Activated CD8-positive, alpha-beta memory T cell treated with anti-CD3 and anti-CD28 coated beads for 4 hours (primary cell): ENCODE results near the gene OLFML2A.
"Not testable (repeated sequence)": the region's sequence is repeated elsewhere in the genome, so short reads cannot be mapped to it uniquely, and the experiment has no call there.

Experiments
- DNase-seq, 2 donors: peaks; one replicate each; pipeline ENCODE4 v3.0.0-alpha.2; 2020; ENCODE audit warnings: low read depth in 2 of 2

Gene OLFML2A

GRCh38 chr9:124776954-124777648 lies at the start of gene OLFML2A:
TSS of gene OLFML2A (plus strand) at chr9:124777133. CDS start at chr9:124777271, 138 bp downstream.
- no peak for DNase-seq

GRCh38 chr9:124730772-124731171 lies 46.2 kb upstream of the OLFML2A start:
- no peak for DNase-seq

- DNase-seq: no peak
These were observed 42.8 kb upstream of the OLFML2A start for GRCh38 chr9:124733964-124734740.

GRCh38 chr9:124734741-124735083 lies 42.2 kb upstream of the OLFML2A start:
- DNase-seq: not testable (repeated sequence)

- DNase-seq: no peak
These were observed 41.8 kb upstream of the OLFML2A start for GRCh38 chr9:124735121-124735520.

GRCh38 chr9:124738075-124738474 lies 38.9 kb upstream of the OLFML2A start:
- not testable (repeated sequence) for DNase-seq

GRCh38 chr9:124739360-124739759 lies 37.6 kb upstream of the OLFML2A start:
- no peak for DNase-seq

- DNase-seq: no peak
These were observed 35.8 kb upstream of the OLFML2A start for GRCh38 chr9:124741149-124741548.

- DNase-seq: no peak
These were observed 35.3 kb upstream of the OLFML2A start for GRCh38 chr9:124741662-124742061.

- DNase-seq: no peak
These were observed 34.0 kb upstream of the OLFML2A start for GRCh38 chr9:124742940-124743339.

- no peak for DNase-seq
These were observed 33.1 kb upstream of the OLFML2A start for GRCh38 chr9:124743686-124744348.

GRCh38 chr9:124747065-124747464 lies 29.9 kb upstream of the OLFML2A start:
- DNase-seq: no peak

- no peak for DNase-seq
These were observed 27.6 kb upstream of the OLFML2A start for GRCh38 chr9:124749284-124749683.

GRCh38 chr9:124749781-124750180 lies 27.2 kb upstream of the OLFML2A start:
- DNase-seq: no peak

GRCh38 chr9:124752967-124753366 lies 24.0 kb upstream of the OLFML2A start:
- DNase-seq: no peak

GRCh38 chr9:124754289-124754688 lies 22.6 kb upstream of the OLFML2A start:
- no peak for DNase-seq

GRCh38 chr9:124755061-124755460 lies 21.9 kb upstream of the OLFML2A start:
- DNase-seq: no peak

GRCh38 chr9:124756011-124756410 lies 20.9 kb upstream of the OLFML2A start:
- DNase-seq: no peak

- no peak for DNase-seq
These were observed 19.3 kb upstream of the OLFML2A start for GRCh38 chr9:124757616-124758015.

GRCh38 chr9:124758061-124758460 lies 18.9 kb upstream of the OLFML2A start:
- no peak for DNase-seq

- DNase-seq: no peak
These were observed 18.2 kb upstream of the OLFML2A start for GRCh38 chr9:124758691-124759090.

GRCh38 chr9:124759327-124759726 lies 17.6 kb upstream of the OLFML2A start:
- DNase-seq: no peak

- DNase-seq: no peak
These were observed 16.2 kb upstream of the OLFML2A start for GRCh38 chr9:124760719-124761118.
